OCI-LY7 (cell line): ENCODE results near the gene MCM9.

Experiments
- CTCF ChIP-seq: fragments of 200-600 bp; sonication (generic); conservative IDR thresholded peaks from 2 replicates; pipeline ENCODE4 v1.5.1; 2014; ENCODE audit warnings: mild to moderate bottlenecking, antibody characterized with exemption, low read length, moderate library complexity, mixed read lengths
- EZH2phosphoT487 ChIP-seq: fragments of 200-600 bp; sonication (generic); IDR thresholded peaks from 2 replicates; pipeline ENCODE4 v1.6.1; 2018; ENCODE audit warnings: low read depth, borderline replicate concordance, mild to moderate bottlenecking, mixed run types, antibody characterized with exemption, low read length, moderate library complexity, mixed read lengths

GRCh38 chr6:118965371-118965770 is 30.4 kb upstream of the MCM9 start:
- TF ChIP-seq CTCF (no peak), EZH2phosphoT487 (no peak)
